ENCODE measurements around the gene AOPEP.
"Not testable (repeated sequence)": the region's sequence is repeated elsewhere in the genome, so short reads cannot be mapped to it uniquely, and the experiment has no call there.

Gene AOPEP

GRCh38 chr9:94945197-94946144, 219.0 kb downstream of the AOPEP start:
- no peak for DNase-seq

- no peak for DNase-seq
Observed at GRCh38 chr9:94946256-94946655, 219.8 kb downstream of the AOPEP start.

GRCh38 chr9:94948567-94949235, 222.2 kb downstream of the AOPEP start:
- no peak for DNase-seq

- DNase-seq: no peak
Observed at GRCh38 chr9:94949370-94949769, 222.9 kb downstream of the AOPEP start.

GRCh38 chr9:94950040-94950578, 223.6 kb downstream of the AOPEP start:
- DNase-seq: no peak

- no peak for DNase-seq
Observed at GRCh38 chr9:94950579-94951323, 224.3 kb downstream of the AOPEP start.

GRCh38 chr9:94951324-94952135, 225.0 kb downstream of the AOPEP start:
- DNase-seq: no peak

GRCh38 chr9:94952565-94953373, 226.3 kb downstream of the AOPEP start:
- DNase-seq: no peak

- DNase-seq: no peak
Observed at GRCh38 chr9:94956731-94957130, 230.2 kb downstream of the AOPEP start.

- DNase-seq: no peak
Observed at GRCh38 chr9:94960964-94961363, 234.5 kb downstream of the AOPEP start.

GRCh38 chr9:94961870-94962269, 235.4 kb downstream of the AOPEP start:
- DNase-seq: no peak

GRCh38 chr9:94965631-94966030, 239.1 kb downstream of the AOPEP start:
- DNase-seq: not testable (repeated sequence)

GRCh38 chr9:94966046-94966445, 239.5 kb downstream of the AOPEP start:
- DNase-seq: not testable (repeated sequence)

GRCh38 chr9:94967482-94967881, 241.0 kb downstream of the AOPEP start:
- no peak for DNase-seq

GRCh38 chr9:94971378-94972131, 245.1 kb downstream of the AOPEP start:
- no peak for DNase-seq

- no peak for DNase-seq
Observed at GRCh38 chr9:94973451-94973941, 247.0 kb downstream of the AOPEP start.

- DNase-seq: no peak
Observed at GRCh38 chr9:94974154-94974879, 247.8 kb downstream of the AOPEP start.

GRCh38 chr9:94975480-94975879, 249.0 kb downstream of the AOPEP start:
- DNase-seq: no peak

GRCh38 chr9:94976077-94976476, 249.6 kb downstream of the AOPEP start:
- no peak for DNase-seq

GRCh38 chr9:94977416-94977815, 250.9 kb downstream of the AOPEP start:
- DNase-seq: no peak
